Effector memory CD4-positive, alpha-beta T cell (primary cell): ENCODE results near the gene HOXB3.

ENCODE experiments used
- DNase-seq, 3 donors: peaks; one replicate each; pipeline ENCODE4 v3.0.0-alpha.2; 2020
- H3K27ac ChIP-seq: 2 replicates; pipeline ENCODE4 v1.7.0; 2013; ENCODE audit warnings: mild to moderate bottlenecking, low read length, moderate library complexity; ENCODE audit not compliant: insufficient read depth, poor library complexity, severe bottlenecking
- H3K27me3 ChIP-seq: replicated peaks from 2 replicates; pipeline ENCODE4 v1.7.0; 2013; ENCODE audit warnings: mild to moderate bottlenecking, low read length; ENCODE audit not compliant: insufficient read depth, control insufficient read depth, poor library complexity, severe bottlenecking
- H3K36me3 ChIP-seq: 2 replicates; pipeline ENCODE4 v1.7.0; 2013; ENCODE audit warnings: mild to moderate bottlenecking, low read length, moderate library complexity; ENCODE audit not compliant: control insufficient read depth, insufficient read depth
- H3K4me1 ChIP-seq: 2 replicates; pipeline ENCODE4 v1.7.0; 2013; ENCODE audit warnings: low read length, mild to moderate bottlenecking; ENCODE audit not compliant: control insufficient read depth, insufficient read depth, poor library complexity, severe bottlenecking
- H3K4me3 ChIP-seq: 2 replicates; pipeline ENCODE4 v1.7.0; 2013; ENCODE audit warnings: low read length, low read depth, mild to moderate bottlenecking; ENCODE audit not compliant: insufficient read depth, poor library complexity, severe bottlenecking
- H3K9me3 ChIP-seq: 2 replicates; pipeline ENCODE4 v1.7.0; 2013; ENCODE audit warnings: mild to moderate bottlenecking, low read length, moderate library complexity; ENCODE audit not compliant: control insufficient read depth

HOXB3 gene

GRCh38 chr17:48624544-48625494 lies 34.8 kb upstream of the HOXB3 start:
- Histone ChIP-seq H3K4me3 (peak overlapping the region; percentile 59), H3K4me1 (peaks cover 25% of the 10 kb centered on the region), H3K27me3 (peaks cover 74% of the 10 kb centered on the region), H3K36me3 (no peaks in the 10 kb centered on the region), H3K9me3 (no peaks in the 10 kb centered on the region), H3K27ac (no peak overlapping the region)
- DNase-seq: peak in 2 of 3 donors; percentile 28 to 34

DNA sequence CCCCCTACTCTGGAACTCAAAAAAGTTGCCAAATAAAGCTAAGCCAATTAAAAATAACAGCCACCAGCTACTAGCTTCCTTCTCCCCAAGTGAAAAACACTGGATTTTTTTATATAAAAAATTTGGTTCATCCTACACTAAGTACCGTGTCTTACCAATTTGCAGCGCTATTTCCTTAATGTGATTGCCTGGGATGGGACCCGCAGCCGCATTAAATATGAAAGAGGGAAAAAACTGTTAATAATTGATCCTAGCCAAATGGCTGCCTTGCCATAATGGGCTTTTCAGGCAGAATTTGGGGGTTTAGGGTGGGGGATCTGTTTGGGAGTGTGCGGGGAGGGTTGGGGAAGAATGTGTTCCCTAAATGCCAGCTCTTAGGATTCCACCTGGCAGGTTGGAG lies 34.1 kb upstream of the HOXB3 start:
- H3K27ac ChIP-seq: no peak overlapping the region
- no peak overlapping the region for H3K4me3 ChIP-seq
- H3K27me3 ChIP-seq: peaks cover 74% of the 10 kb centered on the region
- peaks cover 25% of the 10 kb centered on the region for H3K4me1 ChIP-seq
- no peak for DNase-seq
- H3K9me3 ChIP-seq: no peaks in the 10 kb centered on the region
- H3K36me3 ChIP-seq: no peaks in the 10 kb centered on the region

DNA sequence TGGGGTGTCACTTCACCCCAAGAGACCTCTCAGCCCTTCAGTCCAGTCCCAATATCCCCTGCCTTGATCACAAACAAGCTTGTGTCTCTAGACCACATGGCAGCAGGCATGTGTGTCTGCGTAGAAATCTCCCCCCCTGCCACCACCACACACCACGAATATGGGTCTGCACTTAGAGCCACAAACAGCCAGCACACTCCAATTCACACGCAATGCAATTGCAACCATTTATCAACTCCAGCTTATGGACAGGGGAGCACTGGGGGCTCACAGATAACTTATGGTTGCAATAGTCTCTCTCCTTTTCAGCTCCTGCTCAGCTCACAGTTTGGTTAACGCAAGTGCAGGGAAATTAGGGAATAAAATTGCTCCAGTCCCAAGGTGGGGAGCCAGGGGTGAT lies 33.5 kb upstream of the HOXB3 start:
- no peaks in the 10 kb centered on the region for H3K36me3 ChIP-seq
- peaks cover 75% of the 10 kb centered on the region for H3K27me3 ChIP-seq
- H3K4me3 ChIP-seq: no peak overlapping the region
- H3K27ac ChIP-seq: no peak overlapping the region
- DNase-seq: no peak
- no peaks in the 10 kb centered on the region for H3K9me3 ChIP-seq
- peaks cover 27% of the 10 kb centered on the region for H3K4me1 ChIP-seq

GRCh38 chr17:48622857-48623256 lies 32.8 kb upstream of the HOXB3 start:
- Histone ChIP-seq H3K4me1 (peaks cover 34% of the 10 kb centered on the region), H3K27me3 (peaks cover 79% of the 10 kb centered on the region), H3K27ac (no peak overlapping the region)

DNA sequence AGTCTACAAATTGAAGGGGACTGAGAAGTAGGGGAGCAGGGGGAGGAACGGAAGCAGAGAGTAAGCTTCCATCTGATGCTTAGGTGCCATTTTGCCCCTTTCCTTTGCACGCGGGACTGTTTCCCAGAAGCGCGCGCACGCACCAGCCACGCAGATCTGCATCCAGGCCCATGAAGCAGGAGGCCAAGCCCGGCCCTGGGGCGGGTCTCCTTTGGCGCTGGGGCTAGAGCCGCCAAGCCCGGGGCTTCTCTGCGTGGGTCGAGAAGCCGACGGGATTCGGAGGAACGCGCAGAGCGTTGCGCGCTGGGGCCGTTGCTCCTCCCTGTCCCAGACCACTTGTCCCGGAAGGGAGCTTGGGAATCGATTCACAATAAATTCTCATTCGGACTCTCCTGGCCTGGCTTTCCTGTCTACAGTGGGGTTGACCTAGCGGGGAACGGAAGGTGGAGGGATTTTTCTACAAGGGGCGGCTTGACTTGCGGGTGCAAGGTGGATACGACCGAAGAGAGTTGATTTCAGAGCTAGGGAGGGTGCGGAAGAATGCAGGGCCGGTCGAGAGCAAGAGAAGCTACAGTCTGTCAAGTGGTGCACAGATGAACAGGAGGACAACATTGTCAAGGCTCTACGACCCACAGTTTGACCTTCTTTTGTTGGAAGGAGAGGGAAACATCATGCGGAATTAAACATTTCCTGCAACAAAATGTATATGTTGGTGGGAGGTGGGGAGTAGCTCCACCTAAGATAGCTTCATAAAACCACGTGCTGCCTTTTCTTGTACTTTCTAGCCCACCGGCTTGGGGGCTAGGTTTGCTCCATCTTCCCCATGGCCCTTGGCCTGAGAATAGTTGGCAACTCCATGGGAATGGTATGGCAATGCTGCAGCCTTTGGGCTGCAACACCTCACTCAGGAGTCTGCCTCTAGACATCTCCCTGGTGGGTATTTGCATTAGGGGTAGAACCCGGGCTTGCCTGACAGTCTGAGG lies 31.7 kb upstream of the HOXB3 start:
- no peak for DNase-seq
- no peaks in the 10 kb centered on the region for H3K9me3 ChIP-seq
- no peak overlapping the region for H3K4me3 ChIP-seq
- peaks cover 35% of the 10 kb centered on the region for H3K4me1 ChIP-seq
- H3K27me3 ChIP-seq: peaks cover 79% of the 10 kb centered on the region
- no peaks in the 10 kb centered on the region for H3K36me3 ChIP-seq
- H3K27ac ChIP-seq: no peak overlapping the region

More at GRCh38 chr17:48622857-48623256, 32.8 kb upstream of the HOXB3 start:
- Histone ChIP-seq H3K36me3 (no peaks in the 10 kb centered on the region), H3K4me3 (no peak overlapping the region), H3K9me3 (no peaks in the 10 kb centered on the region)
- no peak for DNase-seq

- H3K36me3 ChIP-seq: no peaks in the 10 kb centered on the region
- H3K4me1 ChIP-seq: peaks cover 25% of the 10 kb centered on the region
- H3K27ac ChIP-seq: no peak overlapping the region
- peaks cover 81% of the 10 kb centered on the region for H3K27me3 ChIP-seq
- DNase-seq: no peak
- no peak overlapping the region for H3K4me3 ChIP-seq
- H3K9me3 ChIP-seq: no peaks in the 10 kb centered on the region
These were observed 30.6 kb upstream of the HOXB3 start for GRCh38 chr17:48620461-48621139.

DNA sequence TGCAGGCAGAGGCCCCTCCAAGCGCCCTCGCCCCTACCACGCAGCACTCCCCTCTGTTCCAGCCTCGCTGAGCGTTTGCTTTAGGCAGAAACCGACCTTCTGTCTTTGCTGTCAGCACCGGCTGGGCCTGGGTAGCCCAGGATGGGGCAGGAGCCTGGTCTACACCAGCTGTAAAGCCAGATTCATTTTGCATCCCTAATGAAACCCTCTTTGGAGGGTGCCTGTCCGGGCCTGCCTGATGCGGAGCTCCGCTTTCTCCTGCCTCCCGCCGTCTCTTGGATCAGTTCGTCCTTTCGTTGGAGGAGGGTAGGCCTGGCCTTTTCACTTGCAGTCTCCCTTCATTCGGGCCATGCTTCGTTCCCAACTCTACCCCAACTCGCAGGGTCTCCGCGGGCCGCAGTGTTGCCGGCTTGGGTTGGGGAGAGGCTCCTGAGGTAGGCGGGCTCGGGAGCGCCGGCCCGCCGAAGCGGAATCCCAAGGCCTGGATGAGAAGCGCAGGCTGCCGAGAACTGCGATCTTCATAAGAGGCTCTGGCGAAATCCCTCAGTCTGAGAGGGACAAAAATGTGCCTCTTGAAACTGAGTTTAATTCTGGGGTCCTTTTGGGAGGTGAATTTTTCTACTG lies 29.9 kb upstream of the HOXB3 start:
- Histone ChIP-seq H3K36me3 (no peaks in the 10 kb centered on the region), H3K9me3 (no peaks in the 10 kb centered on the region), H3K4me1 (peaks cover 19% of the 10 kb centered on the region), H3K4me3 (no peak overlapping the region), H3K27me3 (peaks cover 81% of the 10 kb centered on the region), H3K27ac (no peak overlapping the region)
- no peak for DNase-seq

GRCh38 chr17:48618256-48618896 lies 28.3 kb upstream of the HOXB3 start:
- Histone ChIP-seq H3K27ac (no peak overlapping the region), H3K27me3 (peaks cover 81% of the 10 kb centered on the region), H3K4me3 (no peak overlapping the region), H3K36me3 (no peaks in the 10 kb centered on the region), H3K9me3 (no peaks in the 10 kb centered on the region), H3K4me1 (peaks cover 29% of the 10 kb centered on the region)
- peak; percentile 63 to 76 (median 75) for DNase-seq
